AG20443 (cell line): Measurements from ENCODE around the gene KRT6C.
"Not testable (repeated sequence)": the region's sequence is repeated elsewhere in the genome, so short reads cannot be mapped to it uniquely, and the experiment has no call there.

Source experiments
- DNase-seq: peaks from one replicate; pipeline ENCODE4 v3.0.0; 2012; ENCODE audit warnings: low spot score, mixed read lengths

The KRT6C gene

DNA sequence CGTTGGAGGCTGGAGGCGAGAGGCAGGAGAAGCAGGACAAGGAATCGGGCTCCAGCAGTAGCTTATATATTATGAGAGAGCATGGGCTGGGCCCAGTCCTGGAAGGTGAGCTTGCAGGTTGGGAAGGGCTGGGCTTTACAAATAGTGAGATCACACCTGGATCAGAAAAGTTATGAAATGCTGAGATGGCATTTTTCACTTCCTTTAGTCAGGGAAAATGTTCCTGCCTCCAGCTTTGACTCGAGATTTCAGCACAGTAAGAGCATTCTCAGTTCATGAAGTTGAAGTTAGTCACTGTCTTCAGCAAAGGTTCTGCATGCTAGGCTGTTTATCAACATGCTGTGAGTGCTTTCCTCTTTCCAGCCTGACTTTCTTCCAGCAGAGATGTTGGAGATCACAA lies at the start of gene KRT6C:
TSS of gene KRT6C (minus strand) at position 38 of the 400 bp plus-strand sequence. CDS start 68 bp downstream, outside the sequence.
- no peak for DNase-seq

DNA sequence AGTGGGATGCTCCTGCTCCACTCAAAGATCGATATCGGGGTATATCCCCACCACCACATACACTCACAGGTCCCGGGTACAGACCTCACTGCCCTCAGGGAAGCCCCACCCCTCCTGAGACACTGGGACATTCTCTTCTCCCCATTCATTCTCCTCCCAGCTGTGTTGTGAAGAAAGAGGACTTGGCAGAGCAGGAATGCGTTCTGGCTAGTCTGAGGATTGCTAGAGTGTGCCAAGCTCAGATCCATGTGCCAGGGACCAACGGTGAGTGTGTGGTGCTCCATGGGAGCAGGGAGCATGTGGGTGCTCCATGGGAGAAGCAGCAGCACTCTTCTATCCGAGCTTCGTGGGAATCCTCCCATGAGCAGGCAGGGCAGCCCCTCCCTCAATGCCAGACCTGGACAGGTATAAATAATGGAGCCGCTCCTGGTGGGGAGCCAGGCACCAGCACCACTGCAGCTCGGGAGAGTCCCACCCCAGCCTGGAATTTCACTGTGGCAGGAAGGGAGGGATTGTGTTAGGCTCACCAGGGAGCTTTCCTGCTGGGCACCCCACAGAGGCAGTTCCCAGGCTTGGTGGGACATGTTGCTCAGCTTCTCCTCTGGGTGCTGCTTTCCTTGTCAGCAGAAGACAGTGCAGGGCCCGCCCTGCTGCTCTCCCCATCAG lies 48.9 kb upstream of the KRT6C start:
- peak; percentile 52 for DNase-seq

DNA sequence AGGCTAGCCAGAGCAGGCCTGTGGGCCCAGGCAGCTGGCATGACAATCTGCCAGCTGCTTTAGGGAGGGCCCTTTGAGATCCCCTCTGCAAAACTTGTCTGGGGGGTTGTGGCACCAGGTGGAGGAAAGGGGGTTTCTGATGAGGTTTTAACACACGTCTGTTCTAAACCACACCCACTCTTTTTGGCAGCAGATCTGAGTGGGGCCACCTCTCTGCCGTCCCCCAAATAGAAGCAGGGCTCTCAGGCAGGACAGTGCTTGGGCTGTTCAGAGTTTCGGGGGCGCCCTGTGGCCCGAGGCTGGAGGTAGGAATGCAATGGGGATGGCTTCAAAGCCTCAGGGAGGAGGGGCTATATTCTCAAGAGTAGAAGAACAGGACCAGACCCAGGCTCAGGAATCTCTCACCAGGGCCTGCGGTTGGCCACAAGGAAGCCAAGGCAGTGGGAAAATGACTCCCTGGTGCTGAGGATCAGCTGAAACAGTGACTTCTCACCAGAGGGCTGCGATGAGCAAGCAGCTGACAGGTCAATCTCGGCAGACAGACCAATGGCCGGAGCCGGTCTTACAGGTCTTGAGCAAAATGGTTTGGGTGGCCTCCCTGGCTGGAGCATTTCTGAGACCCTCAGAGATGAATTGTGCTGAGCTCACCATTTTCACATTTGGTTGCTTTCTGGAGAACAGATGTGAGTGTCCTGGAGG lies 48.1 kb upstream of the KRT6C start:
- peak; percentile 74 for DNase-seq

DNA sequence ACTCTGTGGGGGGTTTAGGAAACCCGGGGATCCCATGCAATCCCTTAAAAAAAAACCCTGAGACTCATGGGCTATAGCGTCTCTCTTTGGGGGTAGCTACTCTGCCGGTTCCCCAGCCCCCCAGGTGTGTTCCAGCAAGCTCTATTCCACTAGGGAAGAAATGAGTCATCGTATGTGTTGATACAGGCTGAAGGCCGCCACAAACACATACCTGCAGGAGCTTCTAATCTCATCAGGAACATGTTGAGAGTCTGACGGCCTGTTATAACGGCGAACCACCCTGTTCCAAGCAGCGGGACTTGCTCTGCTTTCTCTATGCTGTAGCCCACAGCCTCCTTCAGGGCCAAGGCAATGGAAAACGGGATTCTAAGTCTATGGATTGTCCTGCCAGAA lies 47.6 kb upstream of the KRT6C start:
- peak; percentile 3 for DNase-seq

DNA sequence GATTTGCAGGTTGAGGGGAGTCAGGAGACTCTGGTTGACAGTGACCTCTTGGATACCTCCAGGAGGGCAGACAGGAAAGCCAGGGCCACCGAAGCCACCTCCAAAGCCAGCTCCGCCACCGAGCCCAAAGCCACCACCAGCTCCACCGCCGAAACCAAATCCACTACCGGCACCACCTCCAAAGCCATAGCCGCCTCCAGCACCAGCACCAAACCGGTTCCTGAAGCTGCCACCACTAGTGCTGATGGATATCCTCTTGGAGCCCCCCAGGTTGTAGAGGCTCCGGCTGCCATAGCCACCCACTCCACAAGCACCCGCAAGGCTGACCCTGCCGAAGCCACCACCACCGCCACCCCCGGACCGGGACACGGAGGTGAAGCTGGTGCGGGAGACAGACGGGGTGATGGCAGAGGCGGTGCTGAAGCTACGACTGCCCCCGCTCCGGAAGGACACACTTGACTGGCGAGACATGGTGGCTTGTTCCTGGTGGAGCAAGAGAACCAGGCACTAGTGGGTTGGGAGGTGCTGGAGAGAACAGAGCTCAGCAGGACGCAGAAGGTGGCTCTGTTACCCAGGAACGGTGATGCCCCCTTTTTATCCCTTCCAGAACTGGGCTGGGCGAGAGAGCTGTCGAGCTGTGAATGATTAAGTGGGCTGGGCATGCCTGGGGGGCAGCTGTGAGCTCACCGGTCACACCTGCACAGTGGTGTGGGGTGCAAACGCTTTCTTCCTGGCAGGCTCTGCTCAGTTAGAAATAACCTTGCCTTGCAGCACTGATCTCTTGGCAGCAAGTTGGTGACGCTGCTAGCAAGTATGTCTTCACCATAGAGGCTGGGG lies 46.4 kb upstream of the KRT6C start, which contains the start of gene KRT5:
TSS of gene KRT5 (minus strand) at position 569 of the 837 bp plus-strand sequence. CDS start at position 471, 98 bp downstream.
- no peak for DNase-seq

DNA sequence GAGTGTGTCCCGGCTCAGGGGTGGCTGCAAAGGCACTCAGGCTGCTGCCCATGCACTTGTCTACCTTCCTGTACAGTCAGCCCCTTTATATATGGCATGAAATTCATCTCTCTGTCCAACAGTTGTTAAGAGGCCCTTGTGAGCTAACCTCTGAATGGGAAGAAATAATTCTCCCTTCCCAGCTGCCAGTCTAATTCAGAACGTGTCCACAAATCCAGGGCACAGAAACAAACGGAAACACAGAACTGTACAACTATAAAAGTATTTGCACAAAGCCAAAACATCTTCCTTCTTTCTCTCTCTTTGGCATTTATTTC lies 45.7 kb upstream of the KRT6C start:
- DNase-seq, result no peak

DNA sequence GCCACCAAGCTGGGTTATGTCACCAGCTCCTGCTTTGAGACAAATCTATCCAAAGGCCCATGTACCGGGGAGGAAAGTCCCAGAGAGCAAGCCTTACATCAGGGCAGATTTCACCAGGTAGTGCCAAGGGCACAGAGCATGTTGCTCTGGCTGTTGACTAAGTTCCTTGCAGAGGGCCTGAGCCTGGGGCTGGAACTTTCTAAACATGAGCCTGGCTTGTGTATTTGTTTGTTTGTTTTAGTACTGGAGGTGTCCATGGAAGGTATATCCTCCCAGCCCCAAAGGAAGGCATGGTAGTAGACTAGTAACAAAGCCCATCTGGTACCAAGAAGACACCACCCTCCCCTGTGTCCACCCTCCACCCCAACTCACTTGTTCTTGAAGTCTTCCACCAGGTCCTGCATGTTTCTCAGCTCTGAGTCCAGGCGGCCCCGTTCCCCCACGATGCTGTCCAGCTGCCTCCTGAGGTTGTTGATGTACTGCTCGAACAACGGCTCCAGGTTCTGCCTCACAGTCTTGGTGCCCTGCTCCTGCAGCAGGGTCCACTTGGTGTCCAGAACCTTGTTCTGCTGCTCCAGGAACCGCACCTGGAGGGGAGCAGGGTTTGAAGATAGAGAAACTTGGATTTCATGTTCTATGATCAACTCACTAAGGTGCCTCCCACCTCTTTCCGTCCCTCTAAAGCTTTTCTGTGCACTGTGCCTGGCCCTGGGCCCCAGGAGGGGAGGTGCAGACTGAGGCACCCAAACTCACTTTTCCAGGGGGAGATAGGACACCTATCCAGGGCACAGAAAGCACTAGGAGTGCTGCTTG lies 45.2 kb upstream of the KRT6C start:
- no peak for DNase-seq

DNA sequence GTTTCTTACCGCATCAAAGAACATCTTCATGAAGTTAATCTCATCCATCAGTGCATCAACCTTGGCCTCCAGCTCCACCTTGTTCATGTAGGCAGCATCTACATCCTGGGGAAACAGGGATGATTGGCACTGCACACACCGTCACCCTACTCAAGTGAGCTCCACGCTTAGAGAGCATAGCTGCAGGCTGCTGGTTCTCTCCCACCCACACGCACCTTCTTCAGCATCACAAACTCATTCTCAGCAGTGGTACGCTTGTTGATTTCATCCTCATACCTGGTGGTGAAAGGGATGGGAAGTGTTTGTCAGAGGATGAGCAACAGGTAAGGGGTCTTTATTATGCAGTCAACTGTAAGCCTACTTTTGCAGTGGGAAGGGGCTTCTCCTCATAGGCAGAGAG lies 44.3 kb upstream of the KRT6C start:
- DNase-seq, result no peak

DNA sequence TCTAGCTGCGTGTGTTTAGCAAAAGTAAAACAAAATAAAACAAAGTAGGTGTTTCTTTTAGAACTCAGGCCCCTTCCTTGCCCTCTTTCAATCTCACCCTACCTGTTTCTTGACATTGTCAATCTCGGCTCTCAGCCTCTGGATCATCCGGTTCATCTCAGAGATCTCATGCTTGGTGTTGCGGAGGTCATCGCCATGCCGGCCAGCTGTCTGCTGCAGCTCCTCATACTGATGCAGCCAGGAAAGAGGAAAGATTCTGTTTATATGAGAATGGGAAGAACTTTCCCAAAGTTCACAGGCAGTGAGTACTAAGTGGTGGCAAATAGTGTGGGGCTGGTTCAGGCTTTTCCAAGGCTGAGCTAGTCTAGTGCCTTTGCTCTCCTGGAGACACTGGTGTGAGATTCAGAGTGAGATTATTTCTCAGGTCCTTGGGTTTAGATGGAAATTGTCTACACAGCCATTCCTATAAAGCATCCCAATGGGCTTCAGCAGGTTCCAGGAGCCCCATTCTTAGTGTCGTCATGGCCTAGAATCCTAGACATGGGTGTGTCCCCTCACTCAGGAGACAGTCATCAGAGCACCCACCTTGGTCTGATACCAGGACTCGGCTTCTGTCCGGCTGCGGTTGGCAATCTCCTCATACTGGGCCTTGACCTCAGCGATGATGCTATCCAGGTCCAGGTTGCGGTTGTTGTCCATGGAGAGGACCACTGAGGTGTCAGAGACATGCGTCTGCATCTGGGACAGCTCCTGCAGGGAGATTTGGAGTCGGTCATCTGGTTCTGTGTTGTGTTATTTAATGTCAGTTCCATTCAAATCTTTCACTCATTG lies 43.6 kb upstream of the KRT6C start:
- peak; percentile 1 for DNase-seq

DNA sequence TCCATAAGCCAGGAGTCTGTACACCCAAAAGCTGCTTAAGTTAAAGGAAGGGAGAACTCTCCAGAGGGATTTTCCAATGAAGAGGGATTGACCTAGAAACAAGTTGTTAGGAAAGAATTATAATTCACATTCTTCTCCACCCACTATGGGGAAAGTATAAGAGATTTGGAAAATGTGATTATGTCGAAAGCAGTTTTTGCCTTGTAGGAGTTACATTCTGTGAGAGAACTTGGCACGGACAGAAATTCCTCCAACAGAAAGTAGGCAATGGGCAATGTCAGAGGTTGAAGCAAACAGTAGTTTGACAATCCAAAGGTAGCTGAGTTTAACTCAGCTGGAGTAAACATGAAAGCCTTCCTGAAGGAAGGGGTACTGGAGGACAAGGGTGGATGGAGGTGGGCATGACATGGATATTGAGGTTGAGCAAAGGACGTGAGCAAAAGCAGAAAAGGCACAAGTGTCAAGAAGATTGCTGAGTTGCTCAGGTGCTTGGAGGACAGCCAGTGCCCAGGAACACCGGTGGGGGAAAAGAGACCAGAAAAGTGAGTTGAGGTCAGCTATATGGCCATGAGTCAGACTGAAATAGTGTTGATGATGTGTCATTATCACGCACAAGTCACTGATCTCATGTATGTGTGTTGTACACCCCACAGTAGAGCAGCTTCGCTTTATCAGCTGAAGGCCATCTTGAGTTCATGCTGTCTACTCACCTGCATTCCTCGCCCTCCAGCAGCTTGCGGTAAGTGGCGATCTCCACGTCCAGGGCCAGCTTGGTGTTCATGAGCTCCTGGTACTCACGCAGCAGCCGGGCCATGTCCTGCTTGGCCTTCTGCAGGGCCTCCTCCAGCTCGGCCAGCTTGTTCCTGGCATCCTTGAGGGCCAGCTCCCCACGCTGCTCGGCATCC lies 42.6 kb upstream of the KRT6C start:
- DNase-seq, result peak; percentile 32

DNA sequence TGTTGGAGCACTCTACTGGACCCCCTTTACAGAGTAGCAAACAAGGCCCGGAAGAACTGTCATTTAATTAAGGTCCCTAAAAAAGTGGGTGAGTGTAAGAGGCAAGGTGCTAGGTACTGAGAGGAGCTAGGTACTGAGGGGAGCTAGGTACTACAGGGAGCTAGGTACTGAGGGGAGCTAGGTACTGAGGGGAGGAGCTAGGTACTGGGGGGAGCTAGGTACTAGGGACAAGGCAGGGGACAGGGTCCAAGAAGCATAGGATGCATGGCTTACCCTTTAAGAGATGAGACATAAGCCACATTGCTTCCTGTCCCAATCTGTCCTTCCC lies 41.7 kb upstream of the KRT6C start:
- DNase-seq, result peak; percentile 4

DNA sequence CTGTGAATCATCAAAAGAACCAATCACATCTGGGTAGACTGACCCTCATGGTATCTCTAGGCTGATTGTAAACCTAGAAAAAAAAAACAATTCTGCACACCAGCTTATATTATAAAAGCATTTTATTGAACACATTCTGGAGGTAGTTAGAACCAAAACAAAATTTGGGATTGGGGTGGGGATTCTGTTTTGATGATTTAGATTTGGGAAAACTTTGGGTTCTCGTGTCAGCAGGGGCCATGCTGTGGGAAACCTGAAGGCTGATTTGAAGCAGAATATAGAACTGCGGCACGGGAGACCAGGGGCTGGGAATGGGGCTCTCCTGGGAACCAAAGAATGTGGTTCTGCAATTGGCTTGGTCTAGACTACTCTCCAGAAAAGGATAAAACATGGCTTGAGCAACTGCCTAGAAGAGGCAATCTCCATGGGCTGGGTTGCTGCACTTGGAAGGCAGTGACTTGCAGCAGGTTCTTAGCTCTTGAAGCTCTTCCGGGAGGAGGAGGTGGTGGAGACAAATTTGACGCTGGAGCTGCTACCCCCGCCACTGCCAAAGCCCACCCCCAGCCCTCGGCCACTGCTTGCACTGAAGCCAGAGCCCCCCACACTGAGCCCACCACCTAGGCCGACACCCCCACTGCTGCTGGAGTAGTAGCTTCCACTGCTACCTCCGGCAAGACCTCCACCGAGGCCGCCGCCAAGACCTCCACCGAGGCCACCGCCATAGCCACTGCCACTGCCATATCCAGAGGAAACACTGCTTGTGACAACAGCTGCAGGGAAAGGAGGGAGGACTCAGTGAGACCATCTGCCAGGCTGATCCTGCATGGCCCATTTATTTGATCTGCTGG lies 41.1 kb upstream of the KRT6C start:
- DNase-seq, result peak; percentile 1

DNA sequence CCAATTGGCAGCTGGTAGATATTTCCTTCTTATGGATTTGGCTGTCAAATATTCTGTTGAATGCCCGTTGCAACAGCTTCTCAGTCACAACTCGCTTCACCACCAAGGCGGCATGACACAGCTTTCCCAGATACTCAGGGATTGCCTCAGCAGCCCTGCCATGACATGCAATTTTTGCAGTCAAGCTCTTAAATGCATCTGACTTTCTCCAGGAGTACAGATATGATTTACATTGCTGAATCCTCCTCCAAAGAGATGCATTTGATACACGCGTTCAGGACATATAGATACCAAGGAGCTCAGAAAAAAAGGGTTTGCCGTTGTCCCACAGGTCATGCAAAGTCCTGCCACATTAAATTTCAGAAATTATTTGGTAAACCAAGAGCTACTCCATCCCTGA lies 40.1 kb upstream of the KRT6C start:
- peak; percentile 1 for DNase-seq

DNA sequence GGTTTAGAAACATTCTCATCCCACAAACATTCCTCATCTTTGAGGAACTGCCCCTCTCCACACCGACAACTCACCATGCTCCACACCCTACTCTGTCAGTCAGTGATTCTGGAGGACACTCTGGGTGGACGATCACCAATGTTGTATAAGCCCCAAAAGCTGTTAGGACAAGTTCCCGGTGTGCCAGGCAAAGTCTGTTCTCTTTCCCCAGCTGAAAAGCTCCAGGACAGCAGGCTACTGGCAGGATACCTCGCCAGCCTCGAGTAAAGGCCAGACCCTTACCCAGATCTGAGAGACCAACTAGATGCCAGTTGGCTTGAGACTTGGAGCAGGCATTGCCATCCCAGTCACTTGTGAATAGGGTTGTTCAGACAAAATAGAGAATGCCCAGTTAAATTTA lies 34.6 kb upstream of the KRT6C start:
- DNase-seq, result peak; percentile 17

DNA sequence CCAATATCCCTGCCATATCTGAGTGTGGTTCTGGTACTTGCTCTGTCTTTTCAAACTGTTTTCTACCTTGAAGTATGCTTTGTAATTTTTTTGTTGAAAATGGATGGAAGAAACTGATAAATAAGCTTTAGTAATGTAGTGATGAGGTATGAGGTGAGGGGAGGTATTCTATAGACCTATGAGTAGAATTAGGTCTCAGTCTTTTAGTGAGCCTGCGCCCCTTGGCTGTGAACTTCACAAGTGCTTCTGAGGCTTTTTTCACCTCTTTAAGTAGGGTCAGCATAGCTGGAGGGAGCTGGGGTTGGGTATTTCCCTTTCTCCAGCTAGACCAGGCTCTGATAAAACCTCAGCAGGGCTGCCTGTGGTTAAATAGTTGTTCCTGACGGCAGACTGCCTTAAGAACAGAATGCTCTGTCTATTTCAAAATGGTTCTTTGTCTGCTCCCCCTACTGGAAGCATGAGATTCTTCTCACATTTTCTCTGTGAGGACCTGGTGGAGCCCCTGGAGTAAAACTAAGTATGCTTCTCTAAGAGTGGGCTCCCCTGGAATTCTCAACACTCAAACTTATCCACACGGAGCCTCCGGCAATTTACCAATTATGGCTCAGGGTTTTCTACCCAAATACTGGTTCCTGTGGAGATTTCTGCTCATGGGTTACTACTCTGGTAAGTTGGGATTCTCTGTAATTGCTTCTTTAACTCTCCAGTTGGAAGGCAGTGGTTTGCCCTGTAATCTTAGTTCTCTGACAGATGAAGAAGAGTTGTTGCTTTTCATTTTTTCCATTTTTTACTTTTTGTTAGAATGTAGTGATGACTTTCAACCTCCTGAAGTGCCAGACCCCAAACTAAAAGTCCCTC lies 33.5 kb upstream of the KRT6C start:
- peak; percentile 79 for DNase-seq

DNA sequence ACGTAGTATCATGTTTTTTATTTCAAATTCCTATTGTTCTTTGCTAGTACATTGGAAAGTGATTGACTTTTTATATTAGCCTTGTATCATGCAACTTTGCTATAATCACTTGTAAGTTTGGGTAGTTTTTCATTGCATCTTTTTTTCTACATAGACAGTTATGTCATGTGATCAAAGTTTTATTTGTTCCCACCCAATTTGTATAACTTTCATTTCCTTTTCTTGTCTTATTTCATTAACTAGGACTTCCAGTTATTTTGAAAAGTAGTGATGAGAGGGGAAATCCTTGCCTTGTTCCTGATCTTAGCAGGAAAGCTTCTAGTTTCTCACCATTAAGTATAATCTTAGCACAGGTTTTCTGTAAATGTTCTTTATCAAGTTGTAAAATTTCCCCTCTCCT lies 29.3 kb upstream of the KRT6C start:
- DNase-seq, result no peak

DNA sequence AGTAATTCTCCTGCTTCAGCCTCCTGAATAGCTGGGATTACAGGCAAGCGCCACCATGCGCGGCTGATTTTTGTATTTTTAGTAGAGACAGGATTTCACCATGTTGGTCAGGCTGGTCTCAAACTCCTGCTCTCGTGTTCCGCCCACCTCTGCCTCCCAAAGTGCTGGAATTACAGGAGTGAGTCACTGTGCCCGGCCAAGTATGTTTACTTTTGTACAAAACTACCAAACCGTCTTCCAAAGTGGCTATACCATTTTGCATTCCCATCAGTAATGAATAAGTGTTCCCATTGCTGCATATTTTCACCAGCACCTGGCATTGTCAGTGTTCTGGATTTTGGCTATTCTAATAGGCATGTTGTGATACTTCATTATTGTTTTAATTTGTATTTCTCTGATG lies 27.9 kb upstream of the KRT6C start:
- no peak for DNase-seq

DNA sequence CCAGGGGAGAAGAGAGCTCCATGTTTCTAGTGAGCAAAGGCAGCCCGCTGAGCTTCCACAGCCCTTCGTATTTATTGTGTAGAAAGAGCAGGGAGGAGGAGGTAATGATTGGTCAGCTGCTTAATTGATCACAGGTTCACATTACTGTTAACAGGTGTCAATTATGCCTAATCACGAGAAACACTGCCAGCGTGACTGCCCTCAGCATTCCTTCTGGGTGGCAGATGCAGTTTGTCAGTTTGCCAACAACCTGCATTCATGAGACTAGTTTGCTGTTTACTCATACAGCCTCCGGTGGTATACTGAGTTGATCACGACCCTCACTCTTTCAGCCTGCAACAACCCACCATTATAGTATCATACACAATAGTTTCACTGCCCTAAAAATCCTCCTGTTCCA lies 27.0 kb upstream of the KRT6C start:
- not testable (repeated sequence) for DNase-seq
